C4-2B (cell line): ENCODE results near the gene PIP4K2B.

Experiments
- H3K27ac ChIP-seq: fragments of 450-650 bp; 2 replicates; pipeline ENCODE4 v1.5.1; 2017
- CTCF ChIP-seq: fragments of 450-650 bp; conservative IDR thresholded peaks from 2 replicates; pipeline ENCODE4 v1.5.1; 2017; ENCODE audit warnings: mild to moderate bottlenecking
- ZFX ChIP-seq: fragments of 450-650 bp; IDR thresholded peaks from 2 replicates; pipeline ENCODE4 v1.6.1; 2017

The PIP4K2B gene

GRCh38 chr17:38747463-38748148, 51.8 kb downstream of the PIP4K2B start:
- TF ChIP-seq ZFX (no peak), CTCF (no peak)
- peak overlapping the region; percentile 97 for H3K27ac ChIP-seq

- H3K27ac ChIP-seq: peak overlapping the region; percentile 97
- TF ChIP-seq CTCF: no peak
Measured at GRCh38 chr17:38746849-38747462, 52.4 kb downstream of the PIP4K2B start.

- TF ChIP-seq CTCF (no peak), ZFX (no peak)
- H3K27ac ChIP-seq: peak overlapping the region; percentile 97
Measured at GRCh38 chr17:38746004-38746848, 53.1 kb downstream of the PIP4K2B start.

GRCh38 chr17:38745545-38745944, 53.8 kb downstream of the PIP4K2B start:
- TF ChIP-seq ZFX (no peak), CTCF (no peak)
- H3K27ac ChIP-seq: no peak overlapping the region; the same call in 1 of the 2 replicates

GRCh38 chr17:38743556-38744171, 55.7 kb downstream of the PIP4K2B start:
- peak overlapping the region; percentile 58; the same call in 1 of the 2 replicates for H3K27ac ChIP-seq
- TF ChIP-seq ZFX (no peak), CTCF (no peak)

- TF ChIP-seq CTCF (no peak), ZFX (no peak)
- H3K27ac ChIP-seq: peak overlapping the region; percentile 58
Measured at GRCh38 chr17:38742411-38743308, 56.7 kb downstream of the PIP4K2B start.
